ENCODE results near the gene IQGAP2.

The IQGAP2 gene

DNA sequence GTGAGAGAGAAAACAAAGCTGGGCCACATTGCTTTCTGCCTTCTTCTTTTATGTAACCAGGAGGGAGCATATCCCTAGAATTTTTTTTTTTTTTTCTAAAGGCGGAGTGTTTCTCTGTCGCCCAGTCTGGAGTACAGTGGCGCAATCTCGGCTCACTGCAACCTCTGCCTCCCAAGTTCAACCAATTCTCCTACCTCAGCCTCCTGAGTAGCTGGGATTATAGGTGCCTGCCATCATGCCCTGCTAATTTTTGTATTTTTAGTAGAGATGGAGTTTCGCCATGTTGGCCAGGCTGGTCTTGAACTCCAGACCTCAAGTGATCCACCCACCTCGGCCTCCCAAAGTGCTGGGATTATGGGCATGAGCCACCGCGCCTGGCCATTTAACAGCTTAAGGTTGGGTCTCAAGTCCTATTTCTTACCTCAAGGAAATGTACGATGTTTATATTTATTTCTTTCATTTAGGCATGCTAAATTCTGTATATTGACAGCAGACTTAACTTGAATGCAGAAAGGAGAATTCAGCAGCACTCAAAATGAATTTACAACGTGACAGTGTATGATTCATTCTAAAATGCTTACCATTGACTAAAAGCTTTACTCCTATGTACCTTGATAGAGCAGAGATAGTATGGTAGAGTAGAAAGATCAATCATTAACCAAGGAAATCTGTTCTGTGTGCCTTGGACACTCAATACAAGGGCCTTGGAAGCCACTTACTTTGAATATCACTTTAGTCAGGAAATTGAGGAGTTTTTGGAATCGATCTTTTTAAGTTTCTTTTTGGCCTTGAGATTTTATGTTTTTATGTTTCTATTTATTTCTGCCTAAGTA, 119.2 kb downstream of the IQGAP2 start:
- Histone ChIP-seq H3K9me3 (ENCODE audit: insufficient read depth, low read depth, low read length) (no peaks in the 10 kb centered on the region), H3K9ac (ENCODE audit: low read depth, low read length, poor library complexity, severe bottlenecking) (no peak overlapping the region), H3K4me1 (ENCODE audit: insufficient read depth, low read length, poor library complexity, severe bottlenecking) (peaks cover 45% of the 10 kb centered on the region), H2AFZ (ENCODE audit: low read length) (no peak overlapping the region), H3K4me2 (ENCODE audit: low read depth, low read length, poor library complexity, severe bottlenecking) (no peak overlapping the region), H3K9me2 (replicated peaks; ENCODE audit: low read depth, low read length) (no peaks in the 10 kb centered on the region), H4K20me1 (ENCODE audit: insufficient read depth, low read length, poor library complexity, severe bottlenecking) (no peaks in the 10 kb centered on the region), H3F3A (ENCODE audit: low read depth) (no peaks in the 10 kb centered on the region; the same call in 1 of the 2 replicates), H3K27me3 (ENCODE audit: insufficient read depth, low read length, poor library complexity, severe bottlenecking) (no peaks in the 10 kb centered on the region), H3K4me3 (ENCODE audit: low read length, poor library complexity, severe bottlenecking) (no peak overlapping the region), H3K36me3 (ENCODE audit: insufficient read depth, low read length) (no peaks in the 10 kb centered on the region), H3K79me2 (ENCODE audit: insufficient read depth, low read length) (peaks cover 82% of the 10 kb centered on the region)
- TF ChIP-seq, protein P1, sequence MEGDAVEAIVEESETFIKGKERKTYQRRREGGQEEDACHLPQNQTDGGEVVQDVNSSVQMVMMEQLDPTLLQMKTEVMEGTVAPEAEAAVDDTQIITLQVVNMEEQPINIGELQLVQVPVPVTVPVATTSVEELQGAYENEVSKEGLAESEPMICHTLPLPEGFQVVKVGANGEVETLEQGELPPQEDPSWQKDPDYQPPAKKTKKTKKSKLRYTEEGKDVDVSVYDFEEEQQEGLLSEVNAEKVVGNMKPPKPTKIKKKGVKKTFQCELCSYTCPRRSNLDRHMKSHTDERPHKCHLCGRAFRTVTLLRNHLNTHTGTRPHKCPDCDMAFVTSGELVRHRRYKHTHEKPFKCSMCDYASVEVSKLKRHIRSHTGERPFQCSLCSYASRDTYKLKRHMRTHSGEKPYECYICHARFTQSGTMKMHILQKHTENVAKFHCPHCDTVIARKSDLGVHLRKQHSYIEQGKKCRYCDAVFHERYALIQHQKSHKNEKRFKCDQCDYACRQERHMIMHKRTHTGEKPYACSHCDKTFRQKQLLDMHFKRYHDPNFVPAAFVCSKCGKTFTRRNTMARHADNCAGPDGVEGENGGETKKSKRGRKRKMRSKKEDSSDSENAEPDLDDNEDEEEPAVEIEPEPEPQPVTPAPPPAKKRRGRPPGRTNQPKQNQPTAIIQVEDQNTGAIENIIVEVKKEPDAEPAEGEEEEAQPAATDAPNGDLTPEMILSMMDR (conservative IDR thresholded peaks at IDR 0.05; ENCODE audit: low read length) = no peak
- no peak for TF ChIP-seq EZH2phosphoT487 (IDR thresholded peaks at IDR 0.05; ENCODE audit: borderline replicate concordance)

DNA sequence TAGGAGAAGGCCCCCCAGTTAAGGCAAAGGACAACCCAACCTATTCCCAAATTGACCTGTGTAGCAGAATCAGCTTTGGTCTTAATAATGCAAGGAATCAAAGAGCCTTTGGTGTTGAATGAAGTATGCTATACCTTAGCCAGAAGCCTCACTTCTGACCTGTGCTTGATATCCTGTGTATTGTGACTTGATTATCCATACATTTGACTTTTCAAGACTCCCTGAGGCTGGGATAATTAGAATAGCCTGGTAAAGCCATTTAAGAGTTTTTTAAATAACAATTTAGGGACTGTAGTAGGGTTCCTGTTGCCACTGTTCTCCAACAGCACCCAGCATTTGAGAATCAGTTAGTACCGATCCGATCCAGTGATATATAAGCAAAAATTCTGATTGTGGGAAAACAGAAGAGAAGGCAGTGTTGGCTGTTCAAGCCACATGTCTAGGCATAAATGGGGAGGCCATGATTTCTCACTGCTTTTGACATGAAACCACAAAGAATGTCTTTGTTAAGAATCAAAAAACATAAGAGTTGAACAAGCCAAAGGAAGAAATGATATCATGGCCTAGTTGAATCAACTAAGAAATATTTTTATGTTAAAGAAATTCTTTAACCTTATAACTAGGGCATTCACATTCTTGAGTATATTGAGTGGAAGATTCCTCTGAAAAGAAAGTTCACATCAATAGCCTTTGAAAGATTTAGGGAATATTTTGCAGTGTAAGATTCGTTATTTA, 121.2 kb downstream of the IQGAP2 start:
- H3K79me2 ChIP-seq (ENCODE audit: insufficient read depth, low read length) = peaks cover 82% of the 10 kb centered on the region
- TF ChIP-seq EZH2phosphoT487 (IDR thresholded peaks at IDR 0.05; ENCODE audit: borderline replicate concordance) = no peak
- TF ChIP-seq, protein P1 (conservative IDR thresholded peaks at IDR 0.05; ENCODE audit: low read length) = no peak
- H3K4me1 ChIP-seq (ENCODE audit: insufficient read depth, low read length, poor library complexity, severe bottlenecking) = peaks cover 64% of the 10 kb centered on the region
- no peaks in the 10 kb centered on the region for H3K9me3 ChIP-seq (ENCODE audit: insufficient read depth, low read depth, low read length)
- no peaks in the 10 kb centered on the region for H3K9me2 ChIP-seq (replicated peaks; ENCODE audit: low read depth, low read length)
- no peaks in the 10 kb centered on the region; the same call in 1 of the 2 replicates for H3F3A ChIP-seq (ENCODE audit: low read depth)
- H2AFZ ChIP-seq (ENCODE audit: low read length) = no peak overlapping the region
- H3K9ac ChIP-seq (ENCODE audit: low read depth, low read length, poor library complexity, severe bottlenecking) = no peak overlapping the region
- H3K27me3 ChIP-seq (ENCODE audit: insufficient read depth, low read length, poor library complexity, severe bottlenecking) = no peaks in the 10 kb centered on the region
- H3K36me3 ChIP-seq (ENCODE audit: insufficient read depth, low read length) = no peaks in the 10 kb centered on the region
- H4K20me1 ChIP-seq (ENCODE audit: insufficient read depth, low read length, poor library complexity, severe bottlenecking) = no peaks in the 10 kb centered on the region
- no peak overlapping the region for H3K4me3 ChIP-seq (ENCODE audit: low read length, poor library complexity, severe bottlenecking)
- peak overlapping the region; percentile 8 for H3K4me2 ChIP-seq (ENCODE audit: low read depth, low read length, poor library complexity, severe bottlenecking)

DNA sequence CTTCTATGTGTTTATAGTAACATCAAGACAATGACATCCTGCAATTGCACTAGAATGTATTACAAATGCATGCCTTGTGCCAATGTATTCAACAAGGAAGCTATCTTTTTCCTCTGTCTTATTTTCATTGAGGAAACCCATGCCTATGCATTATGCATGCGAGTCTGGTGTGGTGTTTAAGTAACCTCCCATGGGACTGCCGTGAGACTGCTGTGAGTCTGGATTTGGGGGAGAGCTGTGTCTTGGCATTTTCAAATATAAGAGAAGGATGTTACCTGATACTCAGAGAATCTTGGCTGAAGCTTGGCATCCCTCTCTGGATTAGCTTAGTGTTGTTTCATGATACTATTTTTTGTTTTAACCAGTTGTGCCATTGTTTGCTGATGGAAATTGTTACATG, 121.8 kb downstream of the IQGAP2 start:
- Histone ChIP-seq H3K9me2 (replicated peaks; ENCODE audit: low read depth, low read length) (no peaks in the 10 kb centered on the region), H3K4me2 (ENCODE audit: low read depth, low read length, poor library complexity, severe bottlenecking) (peak overlapping the region; percentile 8), H2AFZ (ENCODE audit: low read length) (no peak overlapping the region), H3K36me3 (ENCODE audit: insufficient read depth, low read length) (no peaks in the 10 kb centered on the region), H3K9me3 (ENCODE audit: insufficient read depth, low read depth, low read length) (no peaks in the 10 kb centered on the region), H3K4me1 (ENCODE audit: insufficient read depth, low read length, poor library complexity, severe bottlenecking) (peaks cover 67% of the 10 kb centered on the region), H3F3A (ENCODE audit: low read depth) (no peaks in the 10 kb centered on the region; the same call in 1 of the 2 replicates), H4K20me1 (ENCODE audit: insufficient read depth, low read length, poor library complexity, severe bottlenecking) (no peaks in the 10 kb centered on the region), H3K9ac (ENCODE audit: low read depth, low read length, poor library complexity, severe bottlenecking) (no peak overlapping the region), H3K27me3 (ENCODE audit: insufficient read depth, low read length, poor library complexity, severe bottlenecking) (no peaks in the 10 kb centered on the region), H3K4me3 (ENCODE audit: low read length, poor library complexity, severe bottlenecking) (no peak overlapping the region), H3K79me2 (ENCODE audit: insufficient read depth, low read length) (peaks cover 79% of the 10 kb centered on the region)
- TF ChIP-seq, protein P1 (conservative IDR thresholded peaks at IDR 0.05; ENCODE audit: low read length) = no peak
- TF ChIP-seq EZH2phosphoT487 (IDR thresholded peaks at IDR 0.05; ENCODE audit: borderline replicate concordance) = no peak
